ENCODE measurements around the gene SDHB. TPM values are rescaled to one million over a fixed set of nuclear protein-coding genes. Genes with fewer than 3 reads are reported as not detected.

Gene SDHB
- total and polyA plus RNA-seq, 2 of the 8 experiments (the other 6 are each of a cell fraction or from before 2014, with no cell fraction given) = 84.0 to 98.7 TPM

- Histone ChIP-seq H3K18ac (ENCODE audit: extremely low read depth, low read length) (no peak overlapping the region), H4K8ac (ENCODE audit: extremely low read depth, insufficient read depth, low read length) (no peak overlapping the region), H2BK20ac (ENCODE audit: low read length) (no peak overlapping the region), H4K5ac (ENCODE audit: insufficient read length, low read depth, low read length) (no peak overlapping the region), H4K20me1 (replicated peaks in 1 of 2; ENCODE audit: control insufficient read depth in 1 of 2, insufficient read depth in 2 of 2, low read length in 2 of 2) (peaks cover 0 to 1% of the 10 kb centered on the region in 2 experiments), H3K27me3 (replicated peaks in 1 of 4; ENCODE audit: control insufficient read depth in 3 of 4, extremely low read depth in 1 of 4, insufficient read depth in 3 of 4, low read length in 3 of 4) (no peaks in the 10 kb centered on the region), H3K9ac (replicated peaks in 1 of 4; ENCODE audit: extremely low read depth in 1 of 4, low read depth in 3 of 4, low read length in 3 of 4) (no peak overlapping the region), H3K4me3 (ENCODE audit: extremely low read depth in 1 of 4, insufficient read depth in 2 of 4, low read depth in 3 of 4, low read length in 4 of 4) (no peak overlapping the region), H3K4me2 (ENCODE audit: insufficient read depth in 1 of 2, low read depth in 2 of 2, low read length in 2 of 2) (no peak overlapping the region), H2BK120ac (replicated peaks; ENCODE audit: low read depth, low read length) (no peak overlapping the region), H3K27ac (ENCODE audit: low read depth, low read length) (no peak overlapping the region), H2AFZ (ENCODE audit: low read length) (no peak overlapping the region), H3K4ac (replicated peaks; ENCODE audit: insufficient read length, low read depth, low read length) (no peak overlapping the region), H3K36me3 (ENCODE audit: control insufficient read depth in 2 of 4, insufficient read depth in 4 of 4, low read length in 3 of 4) (no peaks in the 10 kb centered on the region), H2BK12ac (ENCODE audit: low read depth, low read length) (no peak overlapping the region), H3K23ac (ENCODE audit: insufficient read length) (no peak overlapping the region), H2AK5ac (ENCODE audit: low read depth, low read length) (no peak overlapping the region), H3K9me3 (ENCODE audit: insufficient read depth in 2 of 2, low read depth in 1 of 2, low read length in 1 of 2) (no peaks in the 10 kb centered on the region), H3K4me1 (replicated peaks in 1 of 4; ENCODE audit: control insufficient read depth in 3 of 4, insufficient read depth in 4 of 4, low read length in 3 of 4) (0 out of 7 replicates have a peak, but pooled peaks cover 0 to 2% (median under 1%) of the 10 kb centered on the region in 4 experiments), H2BK5ac (ENCODE audit: low read depth, low read length) (no peak overlapping the region), H3K14ac (ENCODE audit: insufficient read length) (no peak overlapping the region), H3K79me2 (ENCODE audit: control insufficient read depth in 1 of 2, insufficient read depth in 2 of 2, low read length in 2 of 2) (no peaks in the 10 kb centered on the region), H3K56ac (replicated peaks; ENCODE audit: insufficient read length, low read depth, low read length) (no peak overlapping the region), H4K91ac (replicated peaks; ENCODE audit: insufficient read length, low read length) (no peak overlapping the region), H3K23me2 (ENCODE audit: low read depth, low read length) (no peaks in the 10 kb centered on the region), H2BK15ac (ENCODE audit: low read length) (no peak overlapping the region), H3K79me1 (ENCODE audit: low read depth, low read length) (no peaks in the 10 kb centered on the region)
- CTCF ChIA-PET (ENCODE audit: partially characterized antibody) = interaction anchor here (0.8 to 1.1 kb wide), 4 partner anchors 16 to 119 kb away, joined by 3 to 4 read pairs (median 3); no protein-coding TSS in a partner anchor
- POLR2A ChIA-PET (ENCODE audit: partially characterized antibody) = no interaction called here
- 94% methylated on average over 8 of the region's 8 CpGs; no CpG with 5 or more reads in 1 of the 2 experiments for WGBS, 2 experiments (ENCODE audit: extremely low coverage in 1 of 2, insufficient coverage in 1 of 2, insufficient read length in 1 of 2, insufficient replicate concordance in 2 of 2, low coverage in 1 of 2, low lambda C conversion rate in 2 of 2, missing lambda C conversion rate in 1 of 2)
- FAIRE-seq = no peak
- no peak for DNase-seq (ENCODE audit: low read depth in 1 of 2, low spot score in 2 of 2)
- TF ChIP-seq EP300 (IDR thresholded peaks at IDR 0.05; ENCODE audit: borderline replicate concordance in 1 of 2, low read depth in 2 of 2, low read length in 2 of 2) (no peak), TCF12 (IDR thresholded peaks at IDR 0.05; ENCODE audit: low read depth, low read length) (no peak), RBBP5 (IDR thresholded peaks at IDR 0.05; ENCODE audit: borderline replicate concordance, low read depth, low read length) (no peak), KDM4A (IDR thresholded peaks at IDR 0.05; ENCODE audit: low read depth, low read length, severe bottlenecking) (no peak), POU5F1 (IDR thresholded peaks at IDR 0.05; ENCODE audit: low read depth, low read length) (no peak)
These were observed 40.1 kb upstream of the SDHB start for GRCh38 chr1:17093822-17094393.
